GM03348 (cell line): ENCODE measurements around the gene ATF3.

Experiments used
- DNase-seq: peaks from one replicate; pipeline ENCODE4 v3.0.0; 2012; ENCODE audit warnings: low spot score

Gene ATF3

DNA sequence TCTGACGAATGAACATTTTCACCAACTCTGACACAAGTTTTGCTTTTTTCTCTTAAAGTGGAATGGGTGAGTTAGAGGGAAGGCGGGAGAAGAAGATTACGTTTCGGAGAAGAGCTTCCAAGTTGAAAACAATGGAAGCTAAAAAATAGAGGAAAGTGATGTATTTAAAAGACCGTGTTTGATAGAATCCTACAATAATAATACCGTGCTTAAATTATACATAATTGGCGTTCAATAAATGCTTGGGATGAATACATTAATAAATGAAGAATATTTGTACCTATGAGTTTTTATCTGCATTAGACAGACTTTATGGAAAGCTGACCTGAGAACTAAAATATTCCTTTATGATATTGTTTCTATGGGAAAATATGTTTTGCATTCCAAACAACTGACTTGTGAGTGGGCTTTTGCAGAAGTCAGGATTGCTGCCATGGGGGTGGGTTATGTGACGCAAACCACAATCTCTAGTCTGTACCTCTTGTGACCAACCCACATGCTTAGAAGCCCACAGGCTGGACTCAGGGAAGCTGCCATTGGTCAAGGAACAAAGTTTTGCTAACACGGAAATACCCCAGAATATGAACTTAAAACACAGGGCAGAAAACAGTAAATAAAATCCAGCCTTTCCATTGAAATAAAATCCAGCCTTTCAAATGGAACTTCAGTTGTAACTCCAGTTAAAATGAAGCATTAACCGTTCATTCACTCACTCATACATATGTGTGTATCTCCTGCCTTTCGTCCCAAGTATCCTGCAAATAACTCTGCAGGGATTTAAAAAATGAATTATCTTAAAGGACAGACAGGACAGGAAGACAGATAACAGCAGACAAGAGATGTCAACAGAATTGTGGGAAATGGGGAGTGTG lies 21.3 kb upstream of the ATF3 start:
- DNase-seq = no peak

DNA sequence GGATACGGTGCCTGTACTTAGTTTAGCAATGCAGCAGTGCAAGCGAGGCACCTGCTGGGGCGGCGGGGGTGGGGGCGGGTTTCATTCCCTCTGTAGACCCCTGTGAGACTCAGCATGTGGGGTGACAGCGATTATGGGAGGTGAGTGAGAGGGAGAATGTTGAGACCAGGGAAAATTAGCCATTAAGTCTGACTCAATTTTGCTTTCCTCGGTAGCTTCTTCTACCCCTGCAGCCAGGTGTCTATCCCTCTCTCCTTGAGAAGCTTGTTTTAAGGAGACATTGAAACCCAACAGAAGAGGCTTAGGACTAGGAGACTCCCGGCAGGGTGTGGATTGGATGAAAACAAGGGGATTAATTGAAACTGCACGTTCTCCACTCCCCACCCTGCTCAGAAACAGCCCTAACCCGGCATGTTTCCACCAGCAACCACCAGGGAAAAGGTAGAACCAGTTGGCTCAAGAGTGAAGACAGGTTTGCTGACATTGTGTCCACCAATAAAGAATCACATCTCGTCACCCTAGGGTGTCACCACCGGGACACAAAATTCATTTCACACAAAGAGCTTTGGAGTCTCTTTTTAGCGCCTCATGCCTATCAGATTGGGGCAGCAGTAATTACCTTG lies 20.6 kb upstream of the ATF3 start:
- no peak for DNase-seq

DNA sequence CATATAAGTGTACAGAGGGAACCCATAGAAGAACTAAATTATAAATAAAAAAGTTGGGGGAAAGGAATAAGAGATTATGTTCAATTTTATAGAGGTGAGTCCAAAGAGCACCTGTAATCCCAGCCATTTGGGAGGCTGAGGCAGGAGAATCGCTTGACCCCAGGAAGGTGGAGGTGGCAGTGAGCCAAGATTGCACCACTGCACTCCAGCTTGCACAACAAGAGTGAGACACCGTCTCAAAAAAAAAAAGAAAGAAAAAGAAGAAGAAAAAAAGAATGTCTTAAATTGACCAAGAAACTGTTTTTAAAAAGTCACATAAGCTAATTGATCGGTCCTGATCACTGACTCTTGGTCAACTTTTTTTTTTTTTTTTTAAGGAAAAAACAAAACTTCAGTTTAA lies 19.1 kb upstream of the ATF3 start:
- DNase-seq = no peak

- DNase-seq = no peak
These were observed 16.6 kb upstream of the ATF3 start for GRCh38 chr1:212591922-212592321.

DNA sequence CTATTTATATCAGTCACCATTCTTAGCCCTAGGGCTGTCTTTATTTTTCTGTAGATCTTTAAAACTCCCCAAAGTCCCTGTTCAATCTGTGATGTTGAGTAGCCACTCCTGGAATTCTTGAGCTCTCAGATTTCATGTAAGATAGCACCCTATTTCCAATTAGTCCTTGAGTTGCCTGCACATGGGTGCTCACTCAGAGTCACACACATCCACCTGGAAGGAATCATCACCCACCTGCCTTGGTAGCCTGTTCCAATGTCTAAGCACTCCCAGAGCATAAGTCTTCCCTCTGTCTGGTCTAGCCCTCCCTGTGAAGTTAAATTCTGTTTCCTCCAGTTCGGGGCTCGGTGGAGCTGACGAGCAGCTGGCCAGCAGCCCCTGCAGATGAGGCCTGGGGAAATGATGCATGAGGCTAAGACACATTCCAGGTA lies 14.7 kb upstream of the ATF3 start:
- DNase-seq = no peak

DNA sequence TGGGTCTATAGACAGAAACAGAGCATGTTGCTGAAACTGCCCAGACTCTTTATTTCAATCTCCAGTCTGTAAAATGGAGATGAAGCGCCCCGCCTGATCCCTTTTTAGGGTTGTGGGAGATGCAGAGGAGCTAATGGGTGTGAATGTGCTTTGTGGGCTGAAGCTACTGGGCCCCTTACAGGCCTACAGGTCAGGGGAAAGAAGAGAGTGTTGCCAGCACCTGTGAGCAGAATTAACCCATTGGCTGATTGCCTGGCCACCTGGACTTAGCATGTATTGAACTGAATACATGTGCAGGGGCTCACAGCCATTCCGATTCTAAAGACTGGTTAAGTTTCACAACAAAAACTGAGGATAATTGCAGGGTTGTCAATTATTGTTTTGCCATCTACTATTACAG lies 13.9 kb upstream of the ATF3 start:
- DNase-seq = no peak

DNA sequence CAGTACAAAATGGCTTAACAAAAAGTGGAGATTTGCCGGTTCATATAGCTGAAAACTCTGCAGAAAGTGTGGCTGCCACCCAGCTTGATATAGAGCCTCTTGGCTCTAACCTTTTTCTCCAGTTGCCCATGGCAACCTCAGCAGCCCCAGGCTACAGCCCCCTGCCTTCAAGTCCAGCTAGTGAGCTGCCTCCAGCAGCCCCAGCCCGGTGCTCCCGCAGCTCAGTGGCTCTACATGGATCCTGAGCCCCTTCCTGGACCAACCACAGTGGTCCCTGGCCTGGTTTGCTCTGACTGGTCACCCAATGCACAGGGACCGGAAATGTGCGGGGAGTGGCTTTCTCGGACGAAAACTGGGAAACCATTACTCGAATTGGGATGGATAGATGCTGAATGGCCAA lies 13.3 kb upstream of the ATF3 start:
- no peak for DNase-seq

GRCh38 chr1:212595787-212596714 lies 12.5 kb upstream of the ATF3 start:
- DNase-seq = peak; percentile 63

DNA sequence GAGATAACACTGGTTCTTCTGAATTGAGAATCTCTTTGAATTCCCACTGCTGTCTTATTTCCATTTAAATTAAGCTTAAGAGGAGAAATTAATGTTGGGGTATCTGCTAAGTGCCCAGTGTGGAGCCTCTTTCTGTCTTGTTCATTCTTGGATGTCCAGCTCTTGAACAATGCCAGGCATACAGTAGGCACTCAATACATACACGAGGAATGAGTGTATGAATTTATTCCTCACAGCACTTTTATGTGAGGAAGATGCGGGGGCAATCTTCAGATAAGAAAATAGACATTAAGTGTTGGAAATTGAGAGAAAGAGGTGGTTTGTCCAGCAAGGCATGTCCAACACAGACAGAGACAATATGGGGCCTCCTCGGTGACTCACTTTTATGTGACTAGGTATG lies 11.8 kb upstream of the ATF3 start:
- no peak for DNase-seq

- no peak for DNase-seq
These were observed 11.1 kb upstream of the ATF3 start for GRCh38 chr1:212597487-212597886.

DNA sequence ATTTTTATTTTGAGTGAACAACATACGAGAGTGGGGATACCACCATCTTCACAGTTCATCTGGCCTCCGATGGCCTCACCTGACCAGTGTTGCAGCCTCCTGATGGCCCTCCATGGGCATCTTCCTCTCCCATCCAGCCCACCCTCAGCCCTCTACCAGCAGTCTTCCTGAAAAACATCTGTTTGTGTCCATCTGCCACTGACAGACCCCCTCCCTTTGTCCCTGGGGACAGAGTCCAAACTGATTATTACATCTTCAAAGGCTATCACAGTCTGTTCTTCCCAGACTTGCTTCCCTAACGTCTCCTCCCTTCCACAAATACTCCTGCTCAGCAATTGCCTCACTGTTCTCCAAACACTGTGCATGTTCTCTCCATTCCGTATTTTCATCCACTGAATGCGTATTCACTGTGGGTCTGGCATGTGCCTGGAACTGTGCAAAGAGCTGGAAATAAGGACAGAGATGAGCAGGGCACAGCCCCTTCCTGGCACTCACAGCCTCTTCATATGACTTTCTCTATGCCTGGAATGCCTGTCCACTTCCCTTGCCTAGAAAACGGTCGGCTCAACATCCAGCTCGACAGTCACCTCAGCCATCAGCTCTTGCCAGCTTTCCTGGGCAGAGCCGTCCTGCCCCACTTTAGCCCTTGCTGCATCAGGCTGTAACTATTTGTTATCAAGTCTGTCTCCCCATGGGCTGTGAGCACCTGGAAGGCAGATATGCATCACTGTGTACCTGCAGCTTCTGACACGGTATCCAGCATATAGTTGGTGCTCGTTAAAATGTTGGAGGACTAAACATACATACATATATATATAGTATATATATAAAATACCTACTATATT lies 8.3 kb upstream of the ATF3 start:
- no peak for DNase-seq

DNA sequence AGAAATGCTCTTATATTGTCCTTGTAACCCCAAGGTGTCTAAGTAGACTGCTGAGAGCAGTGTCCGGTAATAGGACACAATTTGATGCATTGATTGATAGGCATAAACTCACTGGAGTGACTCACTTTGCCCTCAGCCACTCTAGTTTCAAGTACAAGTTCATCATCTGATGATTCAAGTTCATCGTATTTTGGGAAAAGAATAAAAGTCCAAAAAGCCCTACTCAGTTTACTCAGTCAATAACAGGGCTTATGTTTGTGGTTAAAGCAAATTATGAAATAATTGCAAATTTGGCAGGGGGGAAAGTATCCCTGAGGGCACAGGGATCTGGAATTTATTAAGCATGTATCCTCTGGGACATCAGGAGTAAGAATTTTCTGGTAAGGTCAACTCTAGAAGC lies 7.6 kb upstream of the ATF3 start:
- peak; percentile 21 for DNase-seq

DNA sequence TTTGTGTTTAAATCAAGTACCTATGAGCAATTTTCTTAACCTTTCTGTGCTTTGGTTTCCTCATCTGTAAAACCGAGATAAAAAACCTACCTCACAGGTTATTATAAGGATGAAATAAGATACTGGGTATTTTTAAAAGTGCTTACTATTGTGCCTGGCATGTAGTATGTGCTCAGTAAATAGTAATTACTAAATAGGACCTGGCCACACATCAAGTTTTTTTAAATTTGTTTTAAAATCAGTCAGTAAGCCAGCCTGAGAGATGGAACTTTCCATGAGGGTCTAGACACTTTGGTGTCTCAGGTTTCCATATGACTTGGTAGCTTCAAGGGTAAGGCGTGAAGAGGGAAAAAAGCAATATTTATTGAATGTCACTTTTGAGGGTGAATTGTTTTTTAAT lies 7.0 kb upstream of the ATF3 start:
- DNase-seq = no peak

DNA sequence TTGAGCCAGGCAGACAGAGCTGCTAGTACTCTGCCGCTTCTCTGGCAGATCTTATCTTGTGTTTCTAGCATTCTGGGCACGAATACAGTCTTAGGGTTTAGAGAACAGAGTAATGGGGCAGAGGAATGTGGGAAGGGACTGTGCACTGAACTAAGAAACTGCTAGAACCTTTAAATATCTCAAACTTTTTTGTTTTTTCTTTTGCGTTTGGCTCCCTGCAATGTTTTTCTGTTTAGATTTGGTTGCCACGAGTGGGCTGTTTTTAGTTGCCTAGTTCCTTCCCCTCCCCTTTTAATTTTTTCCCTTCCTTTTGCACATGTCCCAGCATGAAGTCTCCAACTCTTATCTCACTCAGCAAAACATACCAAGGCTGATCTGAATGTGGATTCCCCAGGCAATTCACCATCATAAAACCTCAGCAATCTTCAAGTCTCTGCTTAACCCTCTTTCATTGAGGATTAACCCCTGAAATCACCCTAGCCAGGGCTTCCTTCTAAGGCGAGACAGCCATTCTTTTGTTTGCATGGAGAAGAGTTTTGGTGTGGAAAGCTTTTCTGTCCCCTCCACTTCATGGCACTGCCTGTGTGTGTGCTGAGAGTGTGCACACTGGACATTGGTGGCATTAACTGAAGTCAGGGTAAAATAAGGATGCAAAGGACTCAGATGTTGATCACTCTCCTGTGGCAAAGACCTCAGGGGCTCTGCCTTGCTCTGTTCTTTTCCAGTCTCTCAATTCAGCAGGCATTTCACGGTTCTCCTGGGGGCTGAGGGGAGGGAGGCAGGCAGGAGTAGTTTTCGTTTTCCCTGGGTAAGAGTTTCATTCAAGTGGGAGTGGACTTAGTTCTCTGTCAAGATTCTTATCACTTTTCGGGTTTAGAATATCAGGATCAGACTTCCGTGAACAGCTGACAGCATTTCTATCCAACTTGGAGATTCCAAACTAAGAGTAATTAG lies 2.8 kb upstream of the ATF3 start:
- no peak for DNase-seq

DNA sequence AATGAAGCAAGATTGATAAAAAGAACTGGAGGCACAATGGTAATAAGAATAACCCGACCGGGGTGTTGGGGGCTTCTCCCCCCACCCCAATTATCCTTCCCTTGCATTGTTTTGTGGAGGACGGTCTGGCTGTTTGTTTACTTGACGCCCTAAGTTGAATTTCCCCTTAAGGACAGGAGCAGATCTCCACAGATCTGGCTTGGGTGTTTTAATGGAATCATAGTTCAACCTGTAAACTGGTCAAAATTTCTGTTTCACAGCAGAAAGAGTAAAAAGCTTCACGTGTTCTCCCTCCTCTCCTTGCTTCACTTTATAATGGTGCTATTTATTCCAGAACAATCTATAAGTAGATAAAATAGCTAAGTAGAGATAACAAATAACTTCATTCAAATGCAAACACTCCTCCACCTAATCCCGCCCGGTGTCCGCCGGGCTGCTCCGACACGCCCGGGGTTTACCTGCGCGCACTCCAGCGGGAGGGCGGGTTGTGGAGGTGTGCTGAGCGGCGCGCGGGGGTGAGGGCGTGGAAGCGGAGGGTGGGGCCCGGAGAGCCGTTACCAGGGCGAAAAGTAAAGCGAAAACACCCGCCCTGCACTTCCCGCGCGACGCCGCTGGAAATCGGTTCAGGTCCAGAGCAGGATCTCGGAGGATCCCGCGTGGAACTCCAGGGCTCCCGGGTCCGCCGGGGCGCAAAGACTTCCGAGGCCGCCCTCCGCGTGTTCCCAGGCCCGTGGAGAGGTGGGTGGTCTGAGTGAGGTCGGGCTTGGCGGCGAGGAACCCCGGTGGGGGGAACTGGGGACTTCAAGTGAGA lies 2.0 kb upstream of the ATF3 start:
- DNase-seq = peak; percentile 18

DNA sequence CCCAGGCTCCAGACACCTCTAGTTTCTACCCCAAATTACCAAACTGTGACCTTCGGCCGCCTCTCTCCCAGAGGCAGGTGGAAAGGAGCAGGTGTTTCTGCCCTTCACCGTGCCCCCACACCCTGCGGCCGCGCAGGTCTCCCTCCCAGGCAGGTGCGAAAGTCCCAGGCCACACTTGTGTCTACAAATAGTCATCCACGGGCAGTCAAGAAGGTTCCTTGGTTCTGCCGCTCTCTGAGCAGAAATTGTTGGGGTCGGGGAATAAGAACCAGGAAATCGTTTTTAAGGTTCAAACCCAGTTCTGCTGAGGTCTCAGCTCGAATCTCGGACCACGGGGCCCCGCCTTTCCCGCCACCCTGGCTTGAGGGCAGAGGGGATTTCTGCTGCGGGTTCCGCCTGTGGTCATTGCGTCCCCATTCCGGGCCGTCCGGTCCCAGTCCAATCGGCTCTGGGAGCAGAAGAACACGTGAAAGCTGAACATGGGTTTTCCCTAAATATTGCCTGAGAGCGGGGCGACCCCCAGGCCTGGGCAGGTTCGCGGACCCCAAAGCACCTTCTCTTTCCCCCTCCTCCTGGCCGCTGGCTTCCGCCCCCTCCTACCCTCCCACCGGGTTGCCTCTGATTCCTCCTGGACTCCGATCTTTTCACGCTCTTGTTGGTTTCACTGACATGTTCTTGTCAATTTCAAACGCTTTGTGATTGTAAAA lies 1.2 kb upstream of the ATF3 start:
- no peak for DNase-seq

DNA sequence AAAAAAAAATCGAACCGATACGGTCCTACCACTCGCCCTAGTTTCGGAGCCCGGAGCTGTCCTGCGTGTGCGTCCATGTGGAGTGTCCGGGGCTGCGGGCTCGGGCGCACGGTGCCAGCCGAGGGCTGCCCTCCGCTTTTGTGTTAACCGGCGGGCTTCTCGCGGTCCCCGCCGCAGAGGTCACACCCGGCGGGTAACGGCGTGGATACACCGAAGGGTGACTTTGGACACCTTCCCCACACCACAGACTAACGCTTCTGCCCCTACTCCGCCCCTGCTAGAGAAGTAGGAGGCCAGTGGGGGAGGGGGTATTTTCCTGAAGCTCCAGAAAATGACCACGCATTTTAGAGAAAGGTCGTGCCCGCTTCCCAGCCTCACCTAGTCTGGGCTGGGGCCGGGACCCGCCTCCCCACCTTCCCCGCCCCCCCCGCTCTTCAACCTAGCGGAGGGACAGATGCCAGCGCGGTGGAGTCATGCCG lies 609 bp upstream of the ATF3 start:
- DNase-seq = no peak

GRCh38 chr1:212608959-212609700 lies 569 bp downstream of the ATF3 start:
- DNase-seq = peak; percentile 65
